Ovary (tissue), 3 donors: Measurements from ENCODE around the gene SENP8.

ENCODE experiments used
- POLR2A ChIP-seq: fragments of 450-650 bp; IDR thresholded peaks from one replicate; pipeline ENCODE4 v1.6.1; 2017; ENCODE audit warnings: antibody characterized with exemption, mild to moderate bottlenecking, moderate library complexity
- TF ChIP-seq, protein P1 (sequence below), 3 donors: fragments of 450-650 bp in 2 of 3; fragments of 200-600 bp in 1 of 3; IDR thresholded peaks; one replicate each; pipeline versions ENCODE4 v1.5.1 to v1.8.0; 2016 to 2022; ENCODE audit warnings: antibody characterized with exemption in 3 of 3, mild to moderate bottlenecking in 1 of 3
- donor health status: DM: no; HTN: no; CAD: no.

DNA sequence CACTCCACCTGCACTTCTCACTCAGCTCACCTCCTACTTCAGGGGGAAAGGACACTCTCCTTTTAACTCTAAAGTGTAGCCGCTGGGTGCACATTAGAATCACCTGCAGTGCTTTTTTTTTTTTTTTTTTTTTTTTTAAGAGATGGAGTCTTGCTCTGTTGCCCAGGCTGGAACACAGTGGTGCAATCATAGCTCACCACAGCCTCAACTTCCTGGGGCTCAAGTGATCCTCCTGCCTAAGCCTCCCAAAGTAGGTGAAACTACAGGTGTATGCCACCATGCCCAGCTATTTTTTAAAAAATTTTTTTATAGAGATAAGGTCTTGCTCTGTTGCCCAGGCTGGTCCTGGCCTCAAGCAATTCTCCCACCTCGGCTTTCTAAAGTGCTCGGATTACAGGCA is 58.5 kb downstream of the SENP8 start:
- TF ChIP-seq, protein P1, sequence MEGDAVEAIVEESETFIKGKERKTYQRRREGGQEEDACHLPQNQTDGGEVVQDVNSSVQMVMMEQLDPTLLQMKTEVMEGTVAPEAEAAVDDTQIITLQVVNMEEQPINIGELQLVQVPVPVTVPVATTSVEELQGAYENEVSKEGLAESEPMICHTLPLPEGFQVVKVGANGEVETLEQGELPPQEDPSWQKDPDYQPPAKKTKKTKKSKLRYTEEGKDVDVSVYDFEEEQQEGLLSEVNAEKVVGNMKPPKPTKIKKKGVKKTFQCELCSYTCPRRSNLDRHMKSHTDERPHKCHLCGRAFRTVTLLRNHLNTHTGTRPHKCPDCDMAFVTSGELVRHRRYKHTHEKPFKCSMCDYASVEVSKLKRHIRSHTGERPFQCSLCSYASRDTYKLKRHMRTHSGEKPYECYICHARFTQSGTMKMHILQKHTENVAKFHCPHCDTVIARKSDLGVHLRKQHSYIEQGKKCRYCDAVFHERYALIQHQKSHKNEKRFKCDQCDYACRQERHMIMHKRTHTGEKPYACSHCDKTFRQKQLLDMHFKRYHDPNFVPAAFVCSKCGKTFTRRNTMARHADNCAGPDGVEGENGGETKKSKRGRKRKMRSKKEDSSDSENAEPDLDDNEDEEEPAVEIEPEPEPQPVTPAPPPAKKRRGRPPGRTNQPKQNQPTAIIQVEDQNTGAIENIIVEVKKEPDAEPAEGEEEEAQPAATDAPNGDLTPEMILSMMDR (IDR thresholded peaks at IDR 0.05), result no peak
- TF ChIP-seq POLR2A, result no peak
